Thoracic aorta (tissue), 2 donors: Measurements from ENCODE around the gene KIAA0930. TPM values are rescaled to one million over a fixed set of nuclear protein-coding genes. Genes with fewer than 3 reads are reported as not detected.

Source experiments
- ATAC-seq: fragments of 150-250 bp; one replicate; pipeline ENCODE4 v1.8.0; 2017; ENCODE audit warnings: low read depth; ENCODE audit not compliant: insufficient number of reproducible peaks, low FRiP score
- DNase-seq: peaks from one replicate; pipeline ENCODE4 v3.0.0-alpha.2; 2020; ENCODE audit warnings: low spot score
- H3K27ac ChIP-seq, 2 donors: fragments of 200-600 bp; sonication (generic); 1 replicate in 1 of 2; 2 replicates in 1 of 2; pipeline ENCODE4 v1.5.1; 2016; ENCODE audit warnings: mild to moderate bottlenecking in 2 of 2, moderate library complexity in 2 of 2
- H3K27me3 ChIP-seq: fragments of 200-600 bp; sonication (generic); replicated peaks from 2 replicates; pipeline ENCODE4 v1.6.0; 2016; ENCODE audit warnings: mild to moderate bottlenecking; ENCODE audit not compliant: insufficient read depth
- H3K36me3 ChIP-seq: fragments of 200-600 bp; sonication (generic); one replicate; pipeline ENCODE4 v1.5.1; 2016
- H3K4me1 ChIP-seq, 2 donors: fragments of 200-600 bp; sonication (generic); 1 replicate in 1 of 2; 2 replicates in 1 of 2; pipeline versions ENCODE4 v1.5.1 to v1.6.0; 2016; ENCODE audit warnings: low read depth in 2 of 2, mild to moderate bottlenecking in 1 of 2; ENCODE audit not compliant: control insufficient read depth in 1 of 2
- H3K4me3 ChIP-seq: fragments of 200-600 bp; sonication (generic); 2 replicates; pipeline ENCODE4 v1.5.1; 2016; ENCODE audit warnings: mild to moderate bottlenecking
- H3K9me3 ChIP-seq: fragments of 200-600 bp; sonication (generic); 2 replicates; pipeline ENCODE4 v1.5.1; 2016
- total RNA-seq, 2 donors: library from RNA; depleted of rRNA; stranded (reverse); fragments of >200 nt; gene quantifications; one replicate each; pipeline versions ENCODE4 v1.1.0 to v1.2.3, GENCODE V29; 2016
- TF ChIP-seq, protein P1 (sequence below): fragments of 200-600 bp; sonication (generic); IDR thresholded peaks from one replicate; pipeline ENCODE4 v1.5.1; 2019; ENCODE audit warnings: antibody characterized with exemption

Gene KIAA0930
- total RNA-seq, 2 donors from 2014 or later = 76.9 to 99.1 TPM

DNA sequence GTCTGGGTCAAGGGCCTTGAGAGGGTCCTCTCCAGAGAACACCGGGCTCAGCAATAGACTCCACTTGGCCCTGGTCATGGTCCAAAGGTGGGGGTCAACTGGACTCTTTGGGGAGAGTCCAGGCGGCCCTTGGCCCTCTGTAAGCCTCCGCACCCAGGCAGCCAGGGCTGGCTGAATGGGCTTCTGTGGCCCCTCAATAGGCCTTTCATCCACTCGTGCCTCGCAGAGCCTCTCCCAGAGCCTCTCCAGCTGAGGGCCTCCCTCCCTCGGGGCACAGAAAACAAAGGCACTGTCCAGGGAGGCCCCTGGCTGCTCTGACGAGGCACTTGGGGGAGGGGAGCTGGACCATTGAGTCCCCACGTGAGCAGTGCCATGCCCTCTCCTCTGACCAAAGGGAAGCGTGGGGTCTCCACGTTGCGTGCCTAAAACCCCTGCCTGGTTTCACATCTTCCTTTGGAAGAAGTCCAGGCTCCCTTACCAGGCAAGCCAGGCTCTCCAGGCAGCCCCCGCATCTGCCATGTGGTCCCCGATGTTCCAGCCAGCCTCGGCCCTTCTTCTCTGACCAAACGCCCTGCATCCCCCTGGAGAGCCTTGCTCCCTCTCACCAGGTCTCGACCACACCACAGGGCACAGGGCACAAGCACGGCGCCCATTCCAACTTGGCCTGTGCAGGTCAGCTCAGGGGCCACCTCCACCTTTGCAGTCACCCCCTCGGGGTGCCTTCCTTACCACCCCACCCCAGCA is 15.5 kb downstream of the KIAA0930 start:
- no peak for ATAC-seq
- Histone ChIP-seq H3K36me3 (no peaks in the 10 kb centered on the region), H3K27ac (peak overlapping the region in 1 of 2 donors; percentile 52), H3K4me3 (no peak overlapping the region), H3K27me3 (no peaks in the 10 kb centered on the region), H3K9me3 (no peaks in the 10 kb centered on the region), H3K4me1 (peaks cover 8 to 28% of the 10 kb centered on the region in 2 donors)
- TF ChIP-seq, protein P1, sequence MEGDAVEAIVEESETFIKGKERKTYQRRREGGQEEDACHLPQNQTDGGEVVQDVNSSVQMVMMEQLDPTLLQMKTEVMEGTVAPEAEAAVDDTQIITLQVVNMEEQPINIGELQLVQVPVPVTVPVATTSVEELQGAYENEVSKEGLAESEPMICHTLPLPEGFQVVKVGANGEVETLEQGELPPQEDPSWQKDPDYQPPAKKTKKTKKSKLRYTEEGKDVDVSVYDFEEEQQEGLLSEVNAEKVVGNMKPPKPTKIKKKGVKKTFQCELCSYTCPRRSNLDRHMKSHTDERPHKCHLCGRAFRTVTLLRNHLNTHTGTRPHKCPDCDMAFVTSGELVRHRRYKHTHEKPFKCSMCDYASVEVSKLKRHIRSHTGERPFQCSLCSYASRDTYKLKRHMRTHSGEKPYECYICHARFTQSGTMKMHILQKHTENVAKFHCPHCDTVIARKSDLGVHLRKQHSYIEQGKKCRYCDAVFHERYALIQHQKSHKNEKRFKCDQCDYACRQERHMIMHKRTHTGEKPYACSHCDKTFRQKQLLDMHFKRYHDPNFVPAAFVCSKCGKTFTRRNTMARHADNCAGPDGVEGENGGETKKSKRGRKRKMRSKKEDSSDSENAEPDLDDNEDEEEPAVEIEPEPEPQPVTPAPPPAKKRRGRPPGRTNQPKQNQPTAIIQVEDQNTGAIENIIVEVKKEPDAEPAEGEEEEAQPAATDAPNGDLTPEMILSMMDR = no peak
- DNase-seq = no peak

DNA sequence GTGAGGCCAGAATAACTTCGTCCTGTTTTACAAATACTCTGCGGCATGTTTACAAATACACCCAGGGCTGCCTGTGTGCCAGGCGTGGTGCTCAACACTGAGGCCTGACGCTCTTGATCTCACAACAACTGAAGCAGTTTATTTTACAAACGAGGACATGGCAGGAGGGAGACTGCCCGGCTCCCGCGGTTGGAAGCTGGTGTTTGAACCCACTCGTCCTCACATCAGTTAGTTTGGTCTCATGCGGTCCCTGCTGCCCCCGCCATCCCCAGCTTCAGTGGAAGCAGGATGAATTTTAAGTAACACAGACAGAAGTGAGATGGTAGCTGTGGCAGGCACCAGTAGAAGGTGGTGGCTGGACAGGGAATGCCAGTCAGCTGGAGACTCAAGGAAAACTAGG is 16.4 kb downstream of the KIAA0930 start:
- Histone ChIP-seq H3K4me1 (peaks cover 8 to 28% of the 10 kb centered on the region in 2 donors), H3K27ac (no peak overlapping the region), H3K36me3 (no peaks in the 10 kb centered on the region), H3K27me3 (no peaks in the 10 kb centered on the region), H3K9me3 (no peaks in the 10 kb centered on the region), H3K4me3 (no peak overlapping the region)
- ATAC-seq (no peak), DNase-seq (no peak)
- TF ChIP-seq, protein P1 = no peak

DNA sequence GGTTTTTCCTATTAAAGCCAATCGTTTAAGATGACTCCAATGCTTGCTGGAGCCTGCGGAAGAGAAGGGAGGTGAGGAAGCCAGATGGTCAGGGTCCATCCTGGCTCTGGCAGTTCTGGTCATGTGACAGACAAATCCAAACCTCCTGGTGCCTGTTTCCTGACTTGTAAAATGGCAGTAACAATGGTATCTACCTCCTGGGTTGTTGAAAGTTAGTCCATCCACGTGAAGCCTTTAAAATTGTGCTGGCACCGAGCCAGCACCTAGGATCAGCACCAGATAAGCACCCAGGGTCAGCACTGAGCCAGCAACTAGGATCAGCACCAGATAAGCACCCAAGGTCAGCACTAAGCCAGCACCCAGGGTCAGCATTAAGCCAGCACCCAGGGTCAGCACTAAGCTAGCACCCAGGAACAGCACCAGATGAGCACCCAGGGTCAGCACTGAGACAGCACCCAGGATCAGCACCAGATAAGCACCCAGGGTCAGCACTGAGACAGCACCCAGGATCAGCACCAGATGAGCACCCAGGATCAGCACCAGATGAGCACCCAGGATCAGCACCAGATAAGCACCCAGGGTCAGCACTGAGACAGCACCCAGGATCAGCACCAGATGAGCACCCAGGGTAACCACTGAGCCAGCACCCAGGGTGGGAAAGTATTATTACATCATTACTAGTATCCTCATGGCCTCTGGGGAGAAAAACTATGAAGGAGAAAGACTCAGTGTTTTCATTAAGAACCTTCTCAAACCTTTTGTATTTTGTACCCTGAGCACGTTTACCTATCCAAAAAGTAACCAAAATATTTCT is 17.2 kb downstream of the KIAA0930 start:
- H3K4me1 ChIP-seq = peaks cover 8 to 28% of the 10 kb centered on the region in 2 donors
- no peaks in the 10 kb centered on the region for H3K36me3 ChIP-seq
- DNase-seq = no peak

DNA sequence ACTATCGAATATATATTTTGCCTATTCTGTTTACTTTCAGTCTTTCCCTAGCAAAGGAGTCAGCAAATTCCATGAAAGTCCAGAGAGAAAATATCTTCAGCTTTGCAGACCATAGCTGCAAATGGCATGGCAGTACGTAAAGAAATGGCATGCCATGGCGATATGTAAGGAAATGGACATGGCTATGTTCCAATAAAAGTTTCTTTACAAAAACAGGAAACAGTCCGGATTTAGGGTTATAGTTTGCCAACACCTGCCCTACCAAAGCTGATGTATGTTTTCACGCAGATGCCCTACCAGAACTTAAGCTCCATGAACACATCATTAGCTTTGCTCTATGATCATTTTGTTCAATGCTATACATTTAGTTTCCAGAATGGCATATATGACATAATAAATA is 19.5 kb downstream of the KIAA0930 start:
- no peak for DNase-seq
- Histone ChIP-seq H3K27ac (no peak overlapping the region), H3K4me1 (peaks cover 0 to 14% of the 10 kb centered on the region in 2 donors)

More for the DNA sequence above, 17.2 kb downstream of the KIAA0930 start:
- H3K27me3 ChIP-seq = no peaks in the 10 kb centered on the region
- no peak overlapping the region for H3K4me3 ChIP-seq
- TF ChIP-seq, protein P1 = no peak
- no peaks in the 10 kb centered on the region for H3K9me3 ChIP-seq
- ATAC-seq = no peak
- no peak overlapping the region for H3K27ac ChIP-seq

DNA sequence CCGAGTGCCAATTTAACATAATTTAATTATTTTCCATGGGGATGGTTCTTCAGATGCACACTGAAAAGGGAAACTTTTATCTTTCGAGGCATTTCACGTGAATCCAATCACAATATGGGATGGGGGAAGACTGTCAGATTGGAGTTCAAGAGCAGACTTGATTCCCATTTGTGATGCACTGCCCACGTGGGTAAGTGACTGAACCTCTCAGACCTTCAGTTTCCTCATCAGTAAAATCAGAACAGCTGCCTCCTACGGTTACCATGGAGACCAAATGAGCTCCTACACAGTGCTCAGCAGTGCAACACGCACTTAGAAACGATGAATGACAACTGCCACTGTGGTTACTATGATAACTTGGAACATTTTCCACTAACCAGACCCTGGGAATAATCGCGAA is 21.7 kb downstream of the KIAA0930 start:
- TF ChIP-seq, protein P1 = no peak
- H3K4me1 ChIP-seq = peaks cover 0 to 6% of the 10 kb centered on the region in 2 donors
- no peak overlapping the region for H3K4me3 ChIP-seq
- no peaks in the 10 kb centered on the region for H3K27me3 ChIP-seq
- H3K27ac ChIP-seq = no peak overlapping the region
- no peak for ATAC-seq
- no peak for DNase-seq
- H3K36me3 ChIP-seq = no peaks in the 10 kb centered on the region
- H3K9me3 ChIP-seq = no peaks in the 10 kb centered on the region

More for the DNA sequence above, 19.5 kb downstream of the KIAA0930 start:
- no peaks in the 10 kb centered on the region for H3K27me3 ChIP-seq
- H3K36me3 ChIP-seq = no peaks in the 10 kb centered on the region
- no peak overlapping the region for H3K4me3 ChIP-seq
- no peak for ATAC-seq
- H3K9me3 ChIP-seq = no peaks in the 10 kb centered on the region
- TF ChIP-seq, protein P1 = no peak
